H9 (cell line): ENCODE measurements around the gene DCAF4. TPM values are rescaled to one million over a fixed set of nuclear protein-coding genes. Genes with fewer than 3 reads are reported as not detected.

Experiments
- DNase-seq: peaks from one replicate; pipeline ENCODE4 v3.0.0-alpha.2; 2017
- H2AFZ ChIP-seq: one replicate; pipeline ENCODE4 v1.6.1; 2013; ENCODE audit warnings: mild to moderate bottlenecking, low read length, control low read depth, moderate library complexity
- H2AK5ac ChIP-seq: 2 replicates; pipeline ENCODE4 v1.6.1; 2013; ENCODE audit warnings: low read length, control low read depth, mixed read lengths; ENCODE audit not compliant: insufficient read length
- H2BK120ac ChIP-seq: one replicate; pipeline ENCODE4 v1.6.1; 2013; ENCODE audit warnings: low read depth, mild to moderate bottlenecking, low read length, control low read depth, inconsistent platforms; ENCODE audit not compliant: poor library complexity, severe bottlenecking
- H2BK12ac ChIP-seq: 2 replicates; pipeline ENCODE4 v1.6.1; 2013; ENCODE audit warnings: low read length, control low read depth, mixed read lengths, low read depth; ENCODE audit not compliant: insufficient read length
- H2BK15ac ChIP-seq: 2 replicates; pipeline ENCODE4 v1.6.1; 2013; ENCODE audit warnings: low read depth, low read length, control low read depth
- H2BK20ac ChIP-seq: one replicate; pipeline ENCODE4 v1.6.1; 2013; ENCODE audit warnings: low read depth, mild to moderate bottlenecking, low read length, control low read depth, inconsistent platforms; ENCODE audit not compliant: poor library complexity, severe bottlenecking
- H2BK5ac ChIP-seq: 2 replicates; pipeline ENCODE4 v1.6.1; 2013; ENCODE audit warnings: low read length, control low read depth, mixed read lengths; ENCODE audit not compliant: insufficient read length
- H3K14ac ChIP-seq: 2 replicates; pipeline ENCODE4 v1.6.1; 2013; ENCODE audit warnings: low read length, control low read depth; ENCODE audit not compliant: insufficient read depth
- H3K18ac ChIP-seq: 2 replicates; pipeline ENCODE4 v1.6.1; 2013; ENCODE audit warnings: low read depth, mild to moderate bottlenecking, mixed read lengths, low read length, control low read depth; ENCODE audit not compliant: insufficient read length
- H3K23ac ChIP-seq: 2 replicates; pipeline ENCODE4 v1.6.1; 2013; ENCODE audit warnings: low read length, control low read depth, mixed read lengths, low read depth; ENCODE audit not compliant: insufficient read length
- H3K23me2 ChIP-seq: 2 replicates; pipeline ENCODE4 v1.6.1; 2013; ENCODE audit warnings: low read depth, mild to moderate bottlenecking, mixed read lengths, low read length, control low read depth; ENCODE audit not compliant: insufficient read length, poor library complexity, severe bottlenecking
- H3K27ac ChIP-seq: 2 replicates; pipeline ENCODE4 v1.5.1; 2013; ENCODE audit warnings: low read length, control low read depth, mixed read lengths, low read depth; ENCODE audit not compliant: insufficient read length
- H3K27me3 ChIP-seq: 2 replicates; pipeline ENCODE4 v1.6.1; 2013; ENCODE audit warnings: low read length, control low read depth, inconsistent platforms; ENCODE audit not compliant: insufficient read depth
- H3K4ac ChIP-seq: 2 replicates; pipeline ENCODE4 v1.6.1; 2013; ENCODE audit warnings: low read depth, mild to moderate bottlenecking, control low read depth, inconsistent platforms, low read length, moderate library complexity
- H3K4me1 ChIP-seq: 2 replicates; pipeline ENCODE4 v1.6.1; 2013; ENCODE audit warnings: low read length, control low read depth, inconsistent platforms; ENCODE audit not compliant: insufficient read depth
- H3K4me2 ChIP-seq: 2 replicates; pipeline ENCODE4 v1.6.1; 2013; ENCODE audit warnings: low read length, control low read depth, mixed read lengths; ENCODE audit not compliant: insufficient read length, insufficient read depth
- H3K56ac ChIP-seq: 2 replicates; pipeline ENCODE4 v1.6.1; 2013; ENCODE audit warnings: low read depth, mild to moderate bottlenecking, mixed read lengths, low read length, control low read depth; ENCODE audit not compliant: insufficient read length
- H3K79me1 ChIP-seq: 2 replicates; pipeline ENCODE4 v1.6.1; 2013; ENCODE audit warnings: low read depth, mild to moderate bottlenecking, moderate library complexity, low read length, control low read depth, inconsistent platforms; ENCODE audit not compliant: insufficient read depth, poor library complexity, severe bottlenecking
- H3K79me2 ChIP-seq: 2 replicates; pipeline ENCODE4 v1.6.1; 2013; ENCODE audit warnings: low read length, control low read depth, inconsistent platforms; ENCODE audit not compliant: insufficient read depth
- H3K9ac ChIP-seq: 2 replicates; pipeline ENCODE4 v1.6.1; 2013; ENCODE audit warnings: low read length, control low read depth, mixed read lengths; ENCODE audit not compliant: insufficient read length; ENCODE audit errors: extremely low read depth
- H3K9me3 ChIP-seq: one replicate; pipeline ENCODE4 v1.6.1; 2013; ENCODE audit warnings: low read depth, low read length, inconsistent platforms; ENCODE audit not compliant: control insufficient read depth
- H3T11ph ChIP-seq: one replicate; pipeline ENCODE4 v1.6.1; 2013; ENCODE audit warnings: mild to moderate bottlenecking, low read length, control low read depth, inconsistent platforms
- H4K20me1 ChIP-seq: one replicate; pipeline ENCODE4 v1.6.1; 2013; ENCODE audit not compliant: control insufficient read depth, insufficient read length, insufficient read depth
- H4K5ac ChIP-seq: 2 replicates; pipeline ENCODE4 v1.6.1; 2013; ENCODE audit warnings: low read depth, mild to moderate bottlenecking, mixed read lengths, low read length, control low read depth; ENCODE audit not compliant: insufficient read length
- H4K8ac ChIP-seq: replicated peaks from 2 replicates; pipeline ENCODE4 v1.6.1; 2013; ENCODE audit warnings: low read length, control low read depth, mixed read lengths, low read depth; ENCODE audit not compliant: insufficient read length
- H4K91ac ChIP-seq: 2 replicates; pipeline ENCODE4 v1.6.1; 2013; ENCODE audit warnings: low read depth, mild to moderate bottlenecking, moderate library complexity, mixed read lengths, low read length, control low read depth; ENCODE audit not compliant: insufficient read length
- H3K27ac Mint-ChIP-seq, 3 experiments: 2 replicates in 2 of 3; 3 replicates in 1 of 3; pipeline ENCODE4 v1.8.0; 2020 to 2021; ENCODE audit warnings: mixed read lengths in 3 of 3, mild to moderate bottlenecking in 1 of 3, moderate library complexity in 1 of 3
- H3K27me3 Mint-ChIP-seq: 2 replicates; pipeline ENCODE4 v1.8.0; 2021; ENCODE audit warnings: low read depth, mild to moderate bottlenecking, moderate library complexity, mixed read lengths
- H3K36me3 Mint-ChIP-seq, 3 experiments: 2 replicates in 2 of 3; 3 replicates in 1 of 3; pipeline ENCODE4 v1.8.0; 2020 to 2021; ENCODE audit warnings: low read depth in 3 of 3, mixed read lengths in 3 of 3; ENCODE audit not compliant: insufficient read depth in 1 of 3
- H3K4me1 Mint-ChIP-seq, 2 experiments: 2 replicates each; pipeline ENCODE4 v1.8.0; 2020; ENCODE audit warnings: mixed read lengths in 2 of 2
- H3K4me3 Mint-ChIP-seq, 2 experiments: 2 replicates in 1 of 2; 3 replicates in 1 of 2; pipeline ENCODE4 v1.8.0; 2020 to 2021; ENCODE audit warnings: mild to moderate bottlenecking in 2 of 2, mixed read lengths in 2 of 2, moderate library complexity in 1 of 2
- H3K9me3 Mint-ChIP-seq, 2 experiments: 2 replicates in 1 of 2; 3 replicates in 1 of 2; pipeline ENCODE4 v1.8.0; 2020; ENCODE audit warnings: mild to moderate bottlenecking in 2 of 2, mixed read lengths in 2 of 2, moderate library complexity in 1 of 2
- WGBS: extraction: QIAGEN DNeasy Blood & Tissue Kit; methylation state at CpG from one replicate; pipeline ENCODE4 v1.1.7; 2013; ENCODE audit warnings: missing lambda C conversion rate, low lambda C conversion rate, mixed read lengths; ENCODE audit not compliant: insufficient read length; ENCODE audit errors: extremely low coverage; 5-methylcytosine and 5-hydroxymethylcytosine counted together
- total RNA-seq: library from RNA; stranded (reverse); gene quantifications from 2 replicates; pipeline ENCODE4 v1.2.1, GENCODE V29; 2021
- TF ChIP-seq, protein P1 (sequence below): fragments of 200-600 bp; sonication (generic); conservative IDR thresholded peaks from 3 replicates; pipeline ENCODE4 v1.8.0; 2021; ENCODE audit warnings: antibody characterized with exemption, mild to moderate bottlenecking

Gene DCAF4
- total RNA-seq, 1 experiment from 2014 or later: 32.0 TPM

DNA sequence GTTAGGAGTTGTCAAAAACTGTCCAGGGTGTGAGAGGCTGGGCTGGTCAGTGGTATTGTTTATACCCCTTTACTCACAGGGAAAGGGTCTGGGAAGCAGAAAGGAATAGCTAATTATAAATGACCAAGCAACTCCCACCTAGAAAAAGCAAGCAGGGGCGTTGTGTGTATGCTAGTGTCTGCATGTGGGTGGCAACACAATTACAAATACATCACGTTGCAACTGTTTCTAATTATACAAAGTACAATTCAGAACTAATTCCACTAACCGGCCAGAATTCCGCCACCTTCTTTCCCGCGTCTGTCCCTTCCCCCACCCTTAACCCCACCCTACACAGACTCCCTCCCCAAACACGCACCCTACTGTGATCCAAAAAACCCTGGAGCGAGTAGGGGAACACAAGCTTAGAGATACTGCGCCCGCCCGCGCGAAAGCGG lies 34.6 kb upstream of the DCAF4 start:
- no peak overlapping the region for H3K56ac ChIP-seq
- no peak overlapping the region for H2BK15ac ChIP-seq
- H2BK12ac ChIP-seq: no peak overlapping the region
- H3K79me1 ChIP-seq: no peaks in the 10 kb centered on the region
- no peak overlapping the region for H2BK5ac ChIP-seq
- peaks cover 2% of the 10 kb centered on the region for H3K9me3 ChIP-seq
- no peak overlapping the region for H3K18ac ChIP-seq
- H3K27me3 ChIP-seq: peaks cover 38% of the 10 kb centered on the region
- no peak overlapping the region for H3K14ac ChIP-seq
- no peak overlapping the region for H3K9ac ChIP-seq
- H2AK5ac ChIP-seq: no peak overlapping the region
- no peak for DNase-seq
- H2BK20ac ChIP-seq: no peak overlapping the region
- Mint-ChIP-seq H3K4me3 (peak overlapping the region; percentile 54 to 91), H3K27ac (no peak overlapping the region), H3K4me1 (peaks cover 59 to 62% of the 10 kb centered on the region in 2 experiments), H3K36me3 (peaks cover 0 to 6% (median 3%) of the 10 kb centered on the region in 3 experiments; a peak in 3 of 7 replicates), H3K9me3 (peaks cover 3 to 4% of the 10 kb centered on the region in 2 experiments; a peak in 3 of 5 replicates), H3K27me3 (peaks cover 75% of the 10 kb centered on the region)
- WGBS: no CpG with 5 or more reads among the region's 14 CpGs
- H4K5ac ChIP-seq: no peak overlapping the region
- H3T11ph ChIP-seq: no peak overlapping the region
- H3K4ac ChIP-seq: no peak overlapping the region
- peak overlapping the region; percentile 90 for H3K4me2 ChIP-seq
- no peaks in the 10 kb centered on the region for H4K20me1 ChIP-seq
- TF ChIP-seq, protein P1, sequence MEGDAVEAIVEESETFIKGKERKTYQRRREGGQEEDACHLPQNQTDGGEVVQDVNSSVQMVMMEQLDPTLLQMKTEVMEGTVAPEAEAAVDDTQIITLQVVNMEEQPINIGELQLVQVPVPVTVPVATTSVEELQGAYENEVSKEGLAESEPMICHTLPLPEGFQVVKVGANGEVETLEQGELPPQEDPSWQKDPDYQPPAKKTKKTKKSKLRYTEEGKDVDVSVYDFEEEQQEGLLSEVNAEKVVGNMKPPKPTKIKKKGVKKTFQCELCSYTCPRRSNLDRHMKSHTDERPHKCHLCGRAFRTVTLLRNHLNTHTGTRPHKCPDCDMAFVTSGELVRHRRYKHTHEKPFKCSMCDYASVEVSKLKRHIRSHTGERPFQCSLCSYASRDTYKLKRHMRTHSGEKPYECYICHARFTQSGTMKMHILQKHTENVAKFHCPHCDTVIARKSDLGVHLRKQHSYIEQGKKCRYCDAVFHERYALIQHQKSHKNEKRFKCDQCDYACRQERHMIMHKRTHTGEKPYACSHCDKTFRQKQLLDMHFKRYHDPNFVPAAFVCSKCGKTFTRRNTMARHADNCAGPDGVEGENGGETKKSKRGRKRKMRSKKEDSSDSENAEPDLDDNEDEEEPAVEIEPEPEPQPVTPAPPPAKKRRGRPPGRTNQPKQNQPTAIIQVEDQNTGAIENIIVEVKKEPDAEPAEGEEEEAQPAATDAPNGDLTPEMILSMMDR: no peak
- no peak overlapping the region for H3K27ac ChIP-seq
- H4K8ac ChIP-seq: no peak overlapping the region
- no peak overlapping the region for H2AFZ ChIP-seq
- H2BK120ac ChIP-seq: no peak overlapping the region
- no peaks in the 10 kb centered on the region for H3K79me2 ChIP-seq
- H3K4me1 ChIP-seq: peaks cover 17% of the 10 kb centered on the region
- peaks cover 25% of the 10 kb centered on the region for H3K23me2 ChIP-seq
- H3K23ac ChIP-seq: no peak overlapping the region
- H4K91ac ChIP-seq: no peak overlapping the region
